ENCODE data around the gene PTH1R. TPM values are rescaled to one million over a fixed set of nuclear protein-coding genes. Genes with fewer than 3 reads are reported as not detected.

Gene PTH1R
- total RNA-seq, 1 experiment from 2014 or later, result 0.32 TPM

DNA sequence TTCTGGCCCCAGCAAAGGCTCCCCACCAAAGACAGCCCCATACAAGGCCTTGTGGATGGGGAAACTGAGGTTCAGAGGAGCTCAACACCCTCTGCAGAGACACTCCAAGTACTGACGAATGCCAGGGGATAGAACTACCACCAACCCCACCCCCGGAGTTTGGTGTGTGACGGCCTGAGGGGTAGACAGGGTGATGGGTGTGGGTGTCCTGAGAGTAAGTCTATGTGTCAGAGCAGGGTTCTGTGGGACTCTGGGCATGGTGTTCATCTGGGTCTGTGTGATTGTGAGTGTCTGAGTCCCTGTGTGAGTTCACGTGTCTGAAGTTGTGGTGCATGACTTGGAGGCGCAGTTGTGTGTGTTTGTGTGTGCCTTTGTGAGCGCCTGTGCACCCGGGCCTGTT lies 7.4 kb downstream of the PTH1R start:
- ChIA-PET POLR2A (no interaction called here), CTCF (no interaction called here)
- intact Hi-C loops (cut with micrococcal nuclease), result no loop called here

More for the DNA sequence above, 7.4 kb downstream of the PTH1R start:
- no peaks in the 10 kb centered on the region for H4K20me1 ChIP-seq (ENCODE audit: insufficient read depth)
- BruUV-seq (replicated peaks), result no TSS peak
- ATAC-seq (no peak), DNase-seq (ENCODE audit: low read depth, low spot score) (no peak)
- TF ChIP-seq, protein P1, sequence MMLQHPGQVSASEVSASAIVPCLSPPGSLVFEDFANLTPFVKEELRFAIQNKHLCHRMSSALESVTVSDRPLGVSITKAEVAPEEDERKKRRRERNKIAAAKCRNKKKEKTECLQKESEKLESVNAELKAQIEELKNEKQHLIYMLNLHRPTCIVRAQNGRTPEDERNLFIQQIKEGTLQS (IDR thresholded peaks at IDR 0.05), result no peak
- no peak for TF ChIP-seq TCF7L2 (IDR thresholded peaks at IDR 0.05; ENCODE audit: borderline replicate concordance, extremely low read depth, insufficient read depth, insufficient read length)
- TF ChIP-seq, protein P2, sequence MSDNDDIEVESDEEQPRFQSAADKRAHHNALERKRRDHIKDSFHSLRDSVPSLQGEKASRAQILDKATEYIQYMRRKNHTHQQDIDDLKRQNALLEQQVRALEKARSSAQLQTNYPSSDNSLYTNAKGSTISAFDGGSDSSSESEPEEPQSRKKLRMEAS (IDR thresholded peaks at IDR 0.05), result no peak
- TF ChIP-seq, protein P3, sequence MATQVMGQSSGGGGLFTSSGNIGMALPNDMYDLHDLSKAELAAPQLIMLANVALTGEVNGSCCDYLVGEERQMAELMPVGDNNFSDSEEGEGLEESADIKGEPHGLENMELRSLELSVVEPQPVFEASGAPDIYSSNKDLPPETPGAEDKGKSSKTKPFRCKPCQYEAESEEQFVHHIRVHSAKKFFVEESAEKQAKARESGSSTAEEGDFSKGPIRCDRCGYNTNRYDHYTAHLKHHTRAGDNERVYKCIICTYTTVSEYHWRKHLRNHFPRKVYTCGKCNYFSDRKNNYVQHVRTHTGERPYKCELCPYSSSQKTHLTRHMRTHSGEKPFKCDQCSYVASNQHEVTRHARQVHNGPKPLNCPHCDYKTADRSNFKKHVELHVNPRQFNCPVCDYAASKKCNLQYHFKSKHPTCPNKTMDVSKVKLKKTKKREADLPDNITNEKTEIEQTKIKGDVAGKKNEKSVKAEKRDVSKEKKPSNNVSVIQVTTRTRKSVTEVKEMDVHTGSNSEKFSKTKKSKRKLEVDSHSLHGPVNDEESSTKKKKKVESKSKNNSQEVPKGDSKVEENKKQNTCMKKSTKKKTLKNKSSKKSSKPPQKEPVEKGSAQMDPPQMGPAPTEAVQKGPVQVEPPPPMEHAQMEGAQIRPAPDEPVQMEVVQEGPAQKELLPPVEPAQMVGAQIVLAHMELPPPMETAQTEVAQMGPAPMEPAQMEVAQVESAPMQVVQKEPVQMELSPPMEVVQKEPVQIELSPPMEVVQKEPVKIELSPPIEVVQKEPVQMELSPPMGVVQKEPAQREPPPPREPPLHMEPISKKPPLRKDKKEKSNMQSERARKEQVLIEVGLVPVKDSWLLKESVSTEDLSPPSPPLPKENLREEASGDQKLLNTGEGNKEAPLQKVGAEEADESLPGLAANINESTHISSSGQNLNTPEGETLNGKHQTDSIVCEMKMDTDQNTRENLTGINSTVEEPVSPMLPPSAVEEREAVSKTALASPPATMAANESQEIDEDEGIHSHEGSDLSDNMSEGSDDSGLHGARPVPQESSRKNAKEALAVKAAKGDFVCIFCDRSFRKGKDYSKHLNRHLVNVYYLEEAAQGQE (IDR thresholded peaks at IDR 0.05; ENCODE audit: low read depth), result no peak
- no peak for TF ChIP-seq CBX3 (IDR thresholded peaks at IDR 0.05; ENCODE audit: low read depth)
- no peak overlapping the region for H3K27ac ChIP-seq (ENCODE audit: low read depth, low read length)
- no peak overlapping the region for H2AFZ ChIP-seq (ENCODE audit: low read depth, low read length, poor library complexity, severe bottlenecking)
- H3K9me3 ChIP-seq (ENCODE audit: control insufficient read depth in 1 of 2, insufficient read depth in 1 of 2, low read depth in 1 of 2, low read length in 2 of 2), result no peaks in the 10 kb centered on the region
- RAD21 ChIA-PET (ENCODE audit: low non-redundant PET in 1 of 2, low total read pairs in 2 of 2, uncharacterized antibody in 2 of 2, unreplicated experiment in 2 of 2), result no interaction called here
- no peaks in the 10 kb centered on the region for H3K36me3 ChIP-seq (ENCODE audit: control insufficient read depth in 1 of 2, insufficient read depth in 2 of 2, low read length in 2 of 2)
- H3K79me2 ChIP-seq (ENCODE audit: insufficient read depth, low read length), result no peaks in the 10 kb centered on the region
- no peaks in the 10 kb centered on the region for H3K27me3 ChIP-seq (ENCODE audit: insufficient read depth, low read length)
- no peak overlapping the region for H3K4me3 ChIP-seq (replicated peaks in 1 of 2; ENCODE audit: low read depth in 1 of 2, low read length in 2 of 2)
- H3K9me2 ChIP-seq (ENCODE audit: insufficient read depth), result no peaks in the 10 kb centered on the region
- H3K4me1 ChIP-seq (ENCODE audit: control insufficient read depth in 1 of 2, insufficient read depth in 2 of 2, low read length in 2 of 2), result no peaks in the 10 kb centered on the region
- no peak overlapping the region for H3K9ac ChIP-seq (ENCODE audit: low read length)
- H3K4me2 ChIP-seq (ENCODE audit: low read length), result no peak overlapping the region

Measured in HCT116 (cell line).